GM18951 (cell line): ENCODE results near the gene CPA5.

Source experiments
- POLR2A ChIP-seq: IDR thresholded peaks from 4 replicates; pipeline ENCODE4 v1.6.1; 2011; ENCODE audit warnings: mild to moderate bottlenecking; ENCODE audit not compliant: insufficient read length, insufficient read depth; ENCODE audit errors: extremely low read depth
- in situ Hi-C: fragments of 300-500 bp; cut with MboI; formaldehyde crosslinking; loops from one replicate; pipeline ENCODE4 v1.12.0; 2022; ENCODE audit warnings: low sequenced_read_pairs, mixed read lengths, inconsistent platforms; ENCODE audit not compliant: unreplicated experiment

Gene CPA5

DNA sequence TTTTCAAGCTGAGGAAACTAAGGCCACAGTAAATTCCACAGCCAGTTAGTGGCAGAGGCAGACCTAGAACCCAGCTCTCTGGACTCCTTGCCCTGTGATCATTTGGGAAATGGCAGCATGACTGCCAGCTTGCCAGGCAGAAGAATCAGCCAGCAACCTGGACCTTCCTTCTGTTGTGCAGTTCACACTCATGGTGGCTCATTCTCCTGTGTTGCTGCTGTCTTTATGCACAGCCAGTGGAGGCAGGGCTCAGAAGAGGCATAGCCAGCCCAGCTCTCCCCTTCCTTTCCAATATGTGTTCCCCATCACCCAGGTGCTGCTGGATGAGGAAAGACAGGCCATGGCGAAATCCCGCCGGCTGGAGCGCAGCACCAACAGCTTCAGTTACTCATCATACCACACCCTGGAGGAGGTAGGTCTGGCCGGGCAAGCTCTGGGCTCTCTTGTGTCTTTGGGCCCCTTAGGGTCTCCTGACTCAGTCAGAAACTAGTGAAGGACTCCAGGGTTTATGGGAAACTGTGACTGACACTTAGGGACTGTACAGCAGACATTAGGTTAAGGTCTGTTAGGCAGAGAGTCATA, 14.8 kb downstream of the CPA5 start:
- in situ Hi-C loops: no loop called here
- TF ChIP-seq POLR2A: no peak

DNA sequence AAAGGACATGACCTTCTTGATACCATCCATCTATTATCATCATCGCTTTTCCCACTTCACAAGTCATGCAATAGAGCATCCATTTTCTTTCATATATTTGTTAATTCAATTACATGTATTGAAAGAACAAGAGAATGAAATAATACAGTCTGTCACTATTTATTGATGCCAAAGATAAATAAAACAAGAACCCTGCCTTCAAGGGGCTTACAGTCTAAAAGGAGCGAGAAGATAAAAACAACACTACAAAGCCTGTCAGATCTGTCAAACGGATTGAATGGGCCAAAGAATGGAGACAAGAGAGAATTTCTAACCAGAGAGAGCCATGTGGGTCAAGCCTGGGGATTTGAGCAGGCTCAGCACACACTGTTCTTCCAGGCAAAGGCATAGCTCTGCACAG, 15.9 kb downstream of the CPA5 start:
- no peak for TF ChIP-seq POLR2A
- in situ Hi-C loops: no loop called here

DNA sequence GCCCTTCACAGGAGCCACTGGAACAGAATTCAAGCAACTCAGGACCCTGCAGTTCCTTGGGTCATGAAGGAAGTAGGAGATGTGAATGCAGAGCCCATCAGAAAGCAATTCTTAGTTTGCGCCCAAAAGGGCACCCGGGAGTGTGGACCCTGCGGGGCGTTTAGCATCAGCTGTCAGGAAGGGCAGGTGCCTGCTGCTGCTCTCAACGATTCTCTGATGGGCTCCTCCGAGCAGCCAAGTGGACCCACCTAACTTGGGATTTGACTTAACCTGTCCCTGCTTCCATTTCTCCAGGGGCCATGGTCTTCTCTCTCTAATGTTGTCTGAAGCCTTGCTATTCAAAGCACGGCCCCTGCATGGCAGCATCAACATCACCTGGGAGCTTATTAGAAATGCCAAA, 17.1 kb downstream of the CPA5 start:
- no peak for TF ChIP-seq POLR2A
- in situ Hi-C loops: no loop called here

DNA sequence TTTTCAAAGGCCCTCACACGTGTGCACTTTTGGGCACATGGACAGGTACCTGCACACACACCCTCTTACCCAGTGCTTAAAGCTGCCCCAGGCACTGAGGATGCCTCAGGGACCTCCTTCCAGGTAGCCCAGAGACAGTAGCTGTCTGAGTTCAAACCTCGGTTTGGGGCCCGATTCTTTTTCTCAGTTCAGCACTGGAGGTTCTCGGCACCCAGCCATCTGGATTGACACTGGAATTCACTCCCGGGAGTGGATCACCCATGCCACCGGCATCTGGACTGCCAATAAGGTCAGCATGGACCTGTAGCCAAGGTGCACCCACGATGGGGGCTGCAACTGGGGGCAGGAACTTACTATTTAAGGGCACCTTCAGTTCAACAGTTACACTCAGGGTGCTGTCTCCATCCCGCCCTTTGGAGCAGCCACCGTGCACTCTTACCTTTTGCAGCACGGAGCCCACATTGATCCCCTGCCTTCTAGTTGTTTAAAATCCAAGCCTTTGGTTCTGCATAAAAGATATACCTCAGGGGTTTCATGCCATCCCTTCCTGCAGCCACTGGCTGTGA, 17.7 kb downstream of the CPA5 start:
- TF ChIP-seq POLR2A: no peak
- in situ Hi-C loops: no loop called here

DNA sequence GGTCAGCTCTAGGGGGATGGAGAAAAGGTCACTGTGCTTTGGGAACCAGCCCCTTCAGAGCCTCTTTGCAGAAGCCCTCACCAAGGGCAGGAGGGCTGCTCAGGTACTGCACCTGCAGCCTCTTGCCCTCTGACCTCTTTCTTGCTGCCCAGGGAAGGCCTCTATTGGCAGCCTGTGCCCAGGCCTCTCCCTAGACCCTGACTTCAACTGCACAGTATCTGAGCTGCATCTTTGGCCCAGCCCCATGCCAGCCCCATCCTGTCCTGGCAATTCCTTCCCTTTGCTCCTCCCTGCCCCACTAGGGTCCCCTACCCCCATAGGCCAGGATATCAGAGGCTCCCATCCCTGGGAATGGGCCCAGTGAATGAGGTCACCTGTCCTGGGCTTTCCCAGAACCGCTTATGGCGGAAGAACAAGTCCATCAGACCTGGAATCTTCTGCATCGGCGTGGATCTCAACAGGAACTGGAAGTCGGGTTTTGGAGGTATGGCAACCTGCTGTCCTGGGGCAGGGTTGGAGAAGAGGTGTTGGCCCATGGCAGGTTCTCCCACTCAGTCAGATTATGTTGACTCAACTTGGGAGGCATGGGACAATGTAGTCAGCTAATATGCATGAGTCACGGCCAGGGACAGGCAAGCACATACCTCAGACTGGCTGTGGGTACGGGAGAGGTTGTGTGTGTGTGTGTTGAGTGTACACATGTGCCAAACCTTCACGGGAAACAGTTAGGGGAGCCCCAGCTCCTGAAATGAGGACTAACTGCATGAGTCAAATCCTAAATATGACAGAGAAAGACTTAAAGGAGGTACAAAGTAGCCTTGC, 18.6 kb downstream of the CPA5 start:
- TF ChIP-seq POLR2A: no peak
- in situ Hi-C loops: no loop called here

DNA sequence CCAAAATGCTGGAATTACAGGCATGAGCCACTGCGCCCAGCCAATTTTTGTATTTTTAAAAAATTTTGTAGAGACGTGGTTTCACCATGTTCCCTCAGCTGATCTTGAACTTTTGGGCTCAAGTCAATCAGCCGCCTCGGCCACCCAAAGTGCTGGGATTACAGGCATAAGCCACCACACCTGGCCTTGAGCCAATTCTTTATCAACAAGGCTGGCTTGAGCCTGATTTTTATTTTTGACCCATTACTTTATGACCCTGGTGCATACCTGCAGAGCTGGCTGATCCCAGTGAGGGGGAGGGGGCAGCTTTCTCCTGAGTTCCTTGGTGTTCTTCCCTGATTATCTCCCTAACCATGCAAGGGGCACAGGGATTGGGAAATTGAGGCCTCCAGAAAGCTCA, 19.8 kb downstream of the CPA5 start:
- in situ Hi-C loops: no loop called here
- no peak for TF ChIP-seq POLR2A

DNA sequence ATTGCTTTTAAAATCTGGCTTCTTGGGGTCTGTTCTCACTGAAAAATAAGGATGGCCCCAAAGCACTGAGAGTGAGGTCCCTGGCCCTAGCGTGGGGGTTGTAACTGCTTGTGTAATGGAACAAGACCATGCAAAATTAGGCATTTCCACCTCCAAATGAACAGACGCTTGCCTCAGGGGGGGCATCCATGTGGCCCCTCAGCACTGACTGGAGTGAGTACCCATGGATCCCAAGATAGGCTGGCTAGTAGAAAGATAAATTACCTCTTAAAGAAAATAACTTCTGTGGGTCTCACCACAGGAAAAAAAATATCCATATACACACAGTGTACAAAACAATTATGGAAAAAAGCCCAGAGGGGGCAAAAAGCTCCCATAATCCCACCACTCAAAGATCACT, 20.5 kb downstream of the CPA5 start:
- no peak for TF ChIP-seq POLR2A
- in situ Hi-C loops: no loop called here

DNA sequence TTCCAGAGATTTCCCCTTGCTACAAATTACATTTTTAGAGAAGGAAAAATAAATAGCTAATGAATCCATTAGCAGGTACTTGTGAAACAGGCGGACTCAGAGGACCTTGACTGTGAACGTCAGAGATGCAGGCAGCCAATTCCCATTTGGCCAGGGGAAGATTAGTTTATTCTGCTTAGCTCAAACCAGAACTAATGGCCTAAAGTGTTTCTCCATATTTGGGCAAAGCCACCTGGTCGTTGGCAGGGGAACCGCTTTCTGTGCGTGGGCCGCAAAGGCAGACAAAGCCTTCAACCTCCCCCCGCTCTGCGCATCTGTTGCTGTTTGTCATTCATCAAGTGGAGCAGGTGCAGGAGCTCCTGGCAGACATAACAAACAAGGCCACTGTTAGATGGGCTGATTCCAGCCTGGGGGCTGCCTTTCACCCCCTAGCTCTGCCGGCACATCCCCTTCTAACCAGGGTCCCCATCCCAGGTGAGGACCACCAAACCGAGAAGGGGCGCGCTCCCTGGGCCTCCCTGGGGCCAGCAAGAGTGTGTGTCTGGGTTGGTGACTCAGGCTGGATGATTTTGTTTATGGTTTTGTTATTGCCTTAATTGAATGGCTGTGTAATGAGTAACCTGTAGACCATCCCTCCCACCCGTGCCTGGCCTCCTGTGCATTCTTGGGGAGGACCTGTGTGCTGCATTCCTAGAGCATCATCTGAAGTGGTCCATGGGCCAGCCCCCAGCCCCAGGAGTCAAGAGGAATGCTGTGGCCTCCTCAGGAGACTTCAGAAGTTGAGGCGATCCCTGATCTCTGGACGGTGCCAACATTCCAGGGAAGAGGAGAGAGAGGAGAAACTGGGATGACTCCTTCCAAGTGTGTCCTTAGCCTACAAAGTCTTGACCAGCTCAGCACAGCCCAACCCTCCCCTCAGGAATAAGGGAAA, 21.2 kb downstream of the CPA5 start:
- in situ Hi-C loops: no loop called here

DNA sequence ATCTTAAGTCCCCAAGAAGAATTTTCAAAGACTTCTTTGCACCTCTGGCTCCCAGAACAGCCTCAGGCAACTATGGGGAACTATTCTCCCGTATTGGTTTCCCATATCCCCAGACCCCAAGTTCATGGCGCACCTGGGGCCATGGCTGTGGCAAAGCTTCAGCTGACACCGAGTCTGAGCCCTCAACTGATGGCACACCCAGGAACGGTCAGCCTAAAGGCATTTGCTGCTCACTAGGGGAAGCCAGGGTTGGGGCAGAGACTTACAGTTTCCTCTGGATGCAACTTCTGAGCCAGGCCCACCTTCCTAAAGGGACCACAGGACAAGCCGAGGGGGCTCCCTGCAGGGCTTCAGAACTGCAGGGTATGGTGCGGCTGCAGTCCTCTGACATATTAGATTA, 21.9 kb downstream of the CPA5 start:
- TF ChIP-seq POLR2A: no peak
- in situ Hi-C loops: no loop called here

More for the DNA sequence above, 21.2 kb downstream of the CPA5 start:
- TF ChIP-seq POLR2A: no peak

DNA sequence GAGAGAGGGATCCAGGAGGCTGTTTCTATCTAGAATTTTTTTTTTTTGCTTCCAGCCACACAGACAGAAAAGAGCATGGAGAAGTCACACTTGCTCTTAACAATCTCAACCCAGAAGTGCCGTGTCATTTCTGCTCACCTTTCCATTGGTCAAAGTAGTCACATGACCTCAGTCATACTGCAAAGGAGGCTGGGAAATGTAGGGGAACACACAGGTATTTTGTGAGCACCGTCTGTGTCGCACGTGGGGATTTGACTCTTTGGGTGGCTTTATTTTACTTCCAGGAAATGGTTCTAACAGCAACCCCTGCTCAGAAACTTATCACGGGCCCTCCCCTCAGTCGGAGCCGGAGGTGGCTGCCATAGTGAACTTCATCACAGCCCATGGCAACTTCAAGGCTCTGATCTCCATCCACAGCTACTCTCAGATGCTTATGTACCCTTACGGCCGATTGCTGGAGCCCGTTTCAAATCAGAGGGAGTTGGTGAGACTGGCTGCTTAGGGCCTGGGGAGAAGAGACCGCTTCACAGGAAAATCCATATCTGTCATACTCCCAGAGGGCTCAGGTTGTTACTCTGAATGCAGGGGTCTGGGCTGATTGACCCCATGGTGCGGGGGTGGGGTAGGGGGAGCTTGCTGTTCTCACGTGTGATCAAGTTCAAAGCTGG, 22.6 kb downstream of the CPA5 start:
- in situ Hi-C loops: no loop called here
- no peak for TF ChIP-seq POLR2A

DNA sequence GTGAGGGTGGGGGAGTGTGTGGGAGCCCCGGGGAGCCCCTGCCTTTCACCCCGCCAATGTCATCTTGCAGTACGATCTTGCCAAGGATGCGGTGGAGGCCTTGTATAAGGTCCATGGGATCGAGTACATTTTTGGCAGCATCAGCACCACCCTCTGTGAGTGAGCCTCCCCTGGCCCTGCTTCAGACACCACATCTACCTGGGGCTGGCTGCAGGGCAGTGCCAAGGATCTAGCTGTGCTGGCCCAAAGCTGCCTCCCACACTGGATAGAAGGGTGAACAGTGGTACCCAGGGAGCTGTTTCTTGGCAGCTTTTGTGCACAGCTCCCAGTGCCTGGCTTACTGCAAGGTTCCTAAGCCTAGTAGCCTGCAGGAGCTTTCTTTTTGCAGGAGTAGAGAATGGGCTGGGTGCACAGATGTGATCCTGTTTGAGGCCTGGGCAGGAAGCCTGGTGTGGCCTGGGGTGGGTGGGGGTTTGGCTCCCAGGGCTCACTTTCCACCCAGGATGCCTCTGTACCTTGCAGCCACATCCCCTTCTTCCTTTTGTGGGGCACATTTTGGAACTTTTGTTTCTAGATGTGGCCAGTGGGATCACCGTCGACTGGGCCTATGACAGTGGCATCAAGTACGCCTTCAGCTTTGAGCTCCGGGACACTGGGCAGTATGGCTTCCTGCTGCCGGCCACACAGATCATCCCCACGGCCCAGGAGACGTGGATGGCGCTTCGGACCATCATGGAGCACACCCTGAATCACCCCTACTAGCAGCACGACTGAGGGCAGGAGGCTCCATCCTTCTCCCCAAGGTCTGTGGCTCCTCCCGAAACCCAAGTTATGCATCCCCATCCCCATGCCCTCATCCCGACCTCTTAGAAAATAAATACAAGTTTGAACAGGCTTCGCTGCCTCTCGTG, 23.5 kb downstream of the CPA5 start:
- in situ Hi-C loops: no loop called here
- no peak for TF ChIP-seq POLR2A
